ENCODE results near the gene PRKCZ.

The PRKCZ gene

GRCh38 chr1:2060072-2060471, 9.9 kb downstream of the PRKCZ start:
- no peaks in the 10 kb centered on the region for H3K27me3 Mint-ChIP-seq (ENCODE audit: low read depth)
- H3K4me3 Mint-ChIP-seq: no peak overlapping the region
- H3K9me3 Mint-ChIP-seq: peaks cover 13% of the 10 kb centered on the region
- H3K27ac Mint-ChIP-seq: no peak overlapping the region
- peaks cover 25% of the 10 kb centered on the region for H3K36me3 Mint-ChIP-seq (ENCODE audit: low read depth)
- H3K4me1 Mint-ChIP-seq: no peaks in the 10 kb centered on the region
- TF ChIP-seq, protein P1, sequence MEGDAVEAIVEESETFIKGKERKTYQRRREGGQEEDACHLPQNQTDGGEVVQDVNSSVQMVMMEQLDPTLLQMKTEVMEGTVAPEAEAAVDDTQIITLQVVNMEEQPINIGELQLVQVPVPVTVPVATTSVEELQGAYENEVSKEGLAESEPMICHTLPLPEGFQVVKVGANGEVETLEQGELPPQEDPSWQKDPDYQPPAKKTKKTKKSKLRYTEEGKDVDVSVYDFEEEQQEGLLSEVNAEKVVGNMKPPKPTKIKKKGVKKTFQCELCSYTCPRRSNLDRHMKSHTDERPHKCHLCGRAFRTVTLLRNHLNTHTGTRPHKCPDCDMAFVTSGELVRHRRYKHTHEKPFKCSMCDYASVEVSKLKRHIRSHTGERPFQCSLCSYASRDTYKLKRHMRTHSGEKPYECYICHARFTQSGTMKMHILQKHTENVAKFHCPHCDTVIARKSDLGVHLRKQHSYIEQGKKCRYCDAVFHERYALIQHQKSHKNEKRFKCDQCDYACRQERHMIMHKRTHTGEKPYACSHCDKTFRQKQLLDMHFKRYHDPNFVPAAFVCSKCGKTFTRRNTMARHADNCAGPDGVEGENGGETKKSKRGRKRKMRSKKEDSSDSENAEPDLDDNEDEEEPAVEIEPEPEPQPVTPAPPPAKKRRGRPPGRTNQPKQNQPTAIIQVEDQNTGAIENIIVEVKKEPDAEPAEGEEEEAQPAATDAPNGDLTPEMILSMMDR (IDR thresholded peaks at IDR 0.05; ENCODE audit: unreplicated experiment in 3 of 3): no peak

GRCh38 chr1:2060535-2060934, 10.3 kb downstream of the PRKCZ start:
- H3K9me3 Mint-ChIP-seq: peaks cover 14% of the 10 kb centered on the region
- TF ChIP-seq, protein P1 (IDR thresholded peaks at IDR 0.05; ENCODE audit: unreplicated experiment in 3 of 3): no peak
- no peaks in the 10 kb centered on the region for H3K4me1 Mint-ChIP-seq
- no peak overlapping the region for H3K4me3 Mint-ChIP-seq
- H3K36me3 Mint-ChIP-seq (ENCODE audit: low read depth): peaks cover 27% of the 10 kb centered on the region
- H3K27ac Mint-ChIP-seq: no peak overlapping the region
- H3K27me3 Mint-ChIP-seq (ENCODE audit: low read depth): no peaks in the 10 kb centered on the region

- peaks cover 33% of the 10 kb centered on the region for H3K36me3 Mint-ChIP-seq (ENCODE audit: low read depth)
- H3K27me3 Mint-ChIP-seq (ENCODE audit: low read depth): no peaks in the 10 kb centered on the region
- H3K4me3 Mint-ChIP-seq: no peak overlapping the region
- TF ChIP-seq, protein P1 (IDR thresholded peaks at IDR 0.05; ENCODE audit: unreplicated experiment in 3 of 3): no peak
- H3K27ac Mint-ChIP-seq: no peak overlapping the region
- H3K9me3 Mint-ChIP-seq: peaks cover 21% of the 10 kb centered on the region
- no peaks in the 10 kb centered on the region for H3K4me1 Mint-ChIP-seq
These were observed 11.0 kb downstream of the PRKCZ start for GRCh38 chr1:2061065-2061778.

DNA sequence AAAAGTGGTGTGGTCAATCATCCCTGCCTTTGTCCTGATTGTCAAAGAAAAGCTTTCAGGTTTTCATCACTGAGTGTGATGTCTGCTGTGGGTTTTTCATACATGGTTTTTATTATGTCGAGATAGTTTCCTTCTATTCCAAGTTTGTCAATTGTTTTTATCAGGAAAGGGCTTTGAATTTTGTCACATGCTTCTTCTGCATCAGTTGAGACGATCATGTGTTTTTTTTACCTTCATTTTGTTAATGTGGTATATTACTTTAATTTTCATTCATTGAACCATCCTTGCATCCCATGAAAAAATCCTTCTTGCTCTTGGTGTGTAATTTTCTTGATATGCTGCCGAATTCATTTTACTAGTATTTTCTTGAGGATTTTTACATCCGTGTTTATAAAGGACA, 15.5 kb downstream of the PRKCZ start:
- no peaks in the 10 kb centered on the region for H3K4me1 Mint-ChIP-seq
- H3K9me3 Mint-ChIP-seq: peaks cover 28% of the 10 kb centered on the region
- H3K27me3 Mint-ChIP-seq (ENCODE audit: low read depth): peaks cover 3% of the 10 kb centered on the region
- H3K36me3 Mint-ChIP-seq (ENCODE audit: low read depth): peaks cover 47% of the 10 kb centered on the region
- H3K27ac Mint-ChIP-seq: no peak overlapping the region
- H3K4me3 Mint-ChIP-seq: no peak overlapping the region
- TF ChIP-seq, protein P1 (IDR thresholded peaks at IDR 0.05; ENCODE audit: unreplicated experiment in 3 of 3): no peak

- Mint-ChIP-seq H3K27me3 (ENCODE audit: low read depth) (peaks cover 10% of the 10 kb centered on the region), H3K36me3 (ENCODE audit: low read depth) (peaks cover 43% of the 10 kb centered on the region), H3K4me1 (peaks cover 7% of the 10 kb centered on the region), H3K9me3 (peaks cover 31% of the 10 kb centered on the region), H3K27ac (no peak overlapping the region), H3K4me3 (no peak overlapping the region)
- TF ChIP-seq, protein P1 (IDR thresholded peaks at IDR 0.05; ENCODE audit: unreplicated experiment in 3 of 3): no peak
These were observed 17.2 kb downstream of the PRKCZ start for GRCh38 chr1:2067393-2067792.

DNA sequence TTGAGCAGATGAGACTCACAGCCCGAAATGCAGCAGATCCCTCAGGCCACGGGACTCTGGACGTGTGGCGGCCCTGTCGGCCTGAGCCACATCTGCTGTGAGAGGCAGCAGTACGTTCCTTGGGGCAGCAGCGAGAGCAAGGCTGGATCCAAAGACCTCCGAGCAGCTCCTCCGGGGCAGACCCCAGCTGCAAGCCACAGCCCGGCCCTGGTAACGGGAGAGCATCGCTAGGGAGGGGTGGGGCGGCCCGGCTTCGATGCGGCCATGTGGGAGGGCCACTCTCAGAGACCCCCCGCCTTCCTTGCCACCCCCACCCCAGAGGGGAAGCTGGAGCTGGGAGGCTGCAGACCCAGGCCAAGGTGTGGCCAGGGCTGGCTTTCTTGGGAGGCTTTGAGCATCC, 17.8 kb downstream of the PRKCZ start:
- H3K27ac Mint-ChIP-seq: no peak overlapping the region
- H3K36me3 Mint-ChIP-seq (ENCODE audit: low read depth): peaks cover 39% of the 10 kb centered on the region
- H3K9me3 Mint-ChIP-seq: peaks cover 31% of the 10 kb centered on the region
- H3K27me3 Mint-ChIP-seq (ENCODE audit: low read depth): peaks cover 10% of the 10 kb centered on the region
- H3K4me3 Mint-ChIP-seq: no peak overlapping the region
- H3K4me1 Mint-ChIP-seq: peaks cover 7% of the 10 kb centered on the region
- TF ChIP-seq, protein P1 (IDR thresholded peaks at IDR 0.05; ENCODE audit: unreplicated experiment in 3 of 3): no peak
